HG02970 (cell line): Measurements from ENCODE around the gene MISP.
"Not testable (repeated sequence)": the region's sequence is repeated elsewhere in the genome, so short reads cannot be mapped to it uniquely, and the experiment has no call there.

Source experiments
- ATAC-seq: cut with Tn5 transposase; IDR thresholded peaks from one replicate; pipeline ENCODE4 v1.9.1; 2021; ENCODE audit warnings: mild to moderate bottlenecking, moderate library complexity, moderate number of reproducible peaks; ENCODE audit not compliant: unreplicated experiment, low FRiP score

MISP gene, protein sequence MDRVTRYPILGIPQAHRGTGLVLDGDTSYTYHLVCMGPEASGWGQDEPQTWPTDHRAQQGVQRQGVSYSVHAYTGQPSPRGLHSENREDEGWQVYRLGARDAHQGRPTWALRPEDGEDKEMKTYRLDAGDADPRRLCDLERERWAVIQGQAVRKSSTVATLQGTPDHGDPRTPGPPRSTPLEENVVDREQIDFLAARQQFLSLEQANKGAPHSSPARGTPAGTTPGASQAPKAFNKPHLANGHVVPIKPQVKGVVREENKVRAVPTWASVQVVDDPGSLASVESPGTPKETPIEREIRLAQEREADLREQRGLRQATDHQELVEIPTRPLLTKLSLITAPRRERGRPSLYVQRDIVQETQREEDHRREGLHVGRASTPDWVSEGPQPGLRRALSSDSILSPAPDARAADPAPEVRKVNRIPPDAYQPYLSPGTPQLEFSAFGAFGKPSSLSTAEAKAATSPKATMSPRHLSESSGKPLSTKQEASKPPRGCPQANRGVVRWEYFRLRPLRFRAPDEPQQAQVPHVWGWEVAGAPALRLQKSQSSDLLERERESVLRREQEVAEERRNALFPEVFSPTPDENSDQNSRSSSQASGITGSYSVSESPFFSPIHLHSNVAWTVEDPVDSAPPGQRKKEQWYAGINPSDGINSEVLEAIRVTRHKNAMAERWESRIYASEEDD

DNA sequence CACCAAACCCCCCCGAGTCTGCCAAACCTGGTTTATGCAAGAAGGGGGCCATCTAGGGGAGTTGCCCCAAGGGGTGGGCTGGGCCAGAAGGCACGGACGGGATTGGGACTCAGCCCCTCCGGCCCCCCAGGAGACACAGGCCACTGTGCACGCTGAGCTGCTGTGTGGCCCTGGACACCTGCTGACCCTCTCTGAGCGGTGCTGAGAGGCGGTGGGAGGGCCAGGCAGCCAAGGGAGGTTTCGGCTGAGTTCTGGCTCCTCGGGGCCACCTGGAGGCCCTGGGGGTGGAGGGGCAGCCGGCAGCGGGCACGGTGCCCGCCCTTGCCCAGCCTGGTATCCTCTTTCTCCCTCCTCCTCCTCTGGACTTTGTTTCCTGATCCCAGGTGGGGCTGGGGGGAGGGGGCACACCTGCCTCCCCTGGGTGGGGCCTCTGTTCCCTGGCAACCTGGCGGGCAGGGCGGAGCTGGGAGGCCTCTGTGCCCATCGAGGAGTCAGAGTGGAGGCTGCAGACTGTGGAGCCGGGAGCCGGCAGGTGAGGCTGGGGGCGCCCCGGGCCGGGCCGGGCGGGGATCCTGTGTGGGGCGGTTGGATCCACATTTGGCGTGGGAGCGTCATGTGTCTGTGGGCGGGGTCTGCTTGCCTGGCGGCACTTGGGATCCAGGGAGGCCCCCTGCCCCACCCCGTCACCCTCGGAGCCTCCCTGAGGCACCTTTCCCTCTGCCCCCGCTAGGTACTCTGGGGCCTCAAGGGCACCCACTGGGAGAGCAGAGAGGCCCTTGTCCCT lies at the start of gene MISP:
TSS of gene MISP (plus strand) at position 473 of the 784 bp plus-strand sequence. CDS start 5,835 bp downstream, outside the sequence.
- ATAC-seq: no peak

DNA sequence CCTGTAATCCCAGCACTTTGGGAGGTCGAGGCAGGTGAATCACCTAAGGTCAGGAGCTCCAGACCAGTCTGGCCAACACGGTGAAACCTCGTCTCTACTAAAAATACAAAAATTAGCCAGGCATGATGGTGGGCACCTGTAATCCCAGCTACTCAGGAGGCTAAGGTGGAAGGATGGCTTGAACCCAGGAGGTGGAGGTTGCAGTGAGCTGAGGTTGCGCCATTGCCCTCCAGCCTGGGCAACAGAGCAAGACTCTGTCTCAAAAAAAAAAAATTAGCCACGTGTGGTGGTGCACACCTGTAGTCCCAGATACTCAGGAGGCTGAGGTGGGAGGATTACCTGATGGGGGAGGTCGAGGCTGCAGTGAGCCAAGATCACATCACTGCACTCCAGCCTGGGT lies 48.1 kb upstream of the MISP start:
- not testable (repeated sequence) for ATAC-seq

DNA sequence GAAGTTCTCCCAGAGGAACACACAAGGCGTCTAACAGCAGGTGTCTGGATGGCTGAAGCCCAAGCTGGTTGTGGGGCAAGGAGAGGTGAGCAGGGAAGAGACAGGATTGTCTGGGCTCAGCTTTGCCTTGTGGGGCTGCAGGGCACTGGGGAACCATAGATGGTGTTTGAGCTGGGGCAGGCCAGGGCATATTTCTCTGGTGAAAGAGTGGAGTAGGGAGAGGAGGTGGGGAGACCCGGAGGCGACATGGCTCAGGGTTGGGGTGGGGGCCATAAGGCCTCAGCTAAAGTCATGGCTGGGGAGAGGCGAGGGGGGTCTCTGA lies 47.6 kb upstream of the MISP start:
- no peak for ATAC-seq

DNA sequence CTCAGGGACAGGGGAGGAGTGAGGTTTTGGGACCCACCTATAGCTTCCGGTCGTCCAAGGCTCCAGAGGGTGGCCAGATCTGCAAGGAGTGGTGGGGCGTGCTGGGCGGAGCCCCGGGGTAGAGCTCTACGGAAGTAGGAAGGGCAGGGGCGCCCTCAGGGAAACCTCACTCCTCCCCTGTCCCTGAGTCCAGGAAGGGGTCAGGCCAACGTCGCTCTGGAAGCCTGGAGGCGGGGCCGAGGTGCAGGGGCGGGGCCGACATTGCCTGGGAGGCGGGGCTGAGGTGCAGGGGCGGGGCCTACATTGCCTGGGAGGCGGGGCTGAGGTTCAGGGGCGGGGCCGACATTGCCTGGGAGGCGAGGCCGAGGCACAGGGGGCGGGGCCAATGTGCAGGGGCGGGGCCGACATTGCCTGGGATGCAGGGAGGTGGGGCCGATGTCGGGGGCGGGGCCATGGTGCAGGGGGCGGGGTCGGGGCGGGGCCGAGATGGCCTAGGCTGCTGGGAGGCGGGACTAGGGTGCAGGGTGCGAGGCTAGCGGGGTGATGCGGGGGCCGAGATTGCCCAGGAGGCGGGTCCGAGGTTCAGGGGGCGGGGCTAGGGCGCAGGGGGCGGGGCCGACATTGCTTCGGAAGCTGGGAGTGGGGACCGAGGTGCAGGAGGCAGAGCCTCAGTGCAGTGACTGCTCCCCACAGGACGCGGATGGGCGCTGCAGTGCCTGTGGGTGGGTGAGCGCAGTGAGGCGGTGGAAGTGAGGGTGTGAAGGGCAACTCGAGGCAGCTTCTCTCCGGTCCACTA lies 47.1 kb upstream of the MISP start:
- ATAC-seq: no peak

DNA sequence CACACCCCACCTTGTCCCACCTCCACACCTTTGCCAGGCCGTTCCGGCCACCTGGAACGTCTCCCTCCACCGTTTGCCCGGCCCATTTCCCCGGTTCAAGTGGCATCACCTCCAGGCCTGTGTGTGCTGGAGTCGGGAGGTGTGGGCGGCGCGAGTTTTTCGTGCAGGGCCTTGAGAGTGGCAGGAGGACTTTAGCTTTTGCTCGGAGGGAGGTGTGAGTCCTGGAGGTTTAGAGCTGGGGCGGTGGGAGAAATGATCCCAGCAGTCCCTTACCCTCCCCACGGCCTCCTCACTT lies 46.5 kb upstream of the MISP start:
- no peak for ATAC-seq

DNA sequence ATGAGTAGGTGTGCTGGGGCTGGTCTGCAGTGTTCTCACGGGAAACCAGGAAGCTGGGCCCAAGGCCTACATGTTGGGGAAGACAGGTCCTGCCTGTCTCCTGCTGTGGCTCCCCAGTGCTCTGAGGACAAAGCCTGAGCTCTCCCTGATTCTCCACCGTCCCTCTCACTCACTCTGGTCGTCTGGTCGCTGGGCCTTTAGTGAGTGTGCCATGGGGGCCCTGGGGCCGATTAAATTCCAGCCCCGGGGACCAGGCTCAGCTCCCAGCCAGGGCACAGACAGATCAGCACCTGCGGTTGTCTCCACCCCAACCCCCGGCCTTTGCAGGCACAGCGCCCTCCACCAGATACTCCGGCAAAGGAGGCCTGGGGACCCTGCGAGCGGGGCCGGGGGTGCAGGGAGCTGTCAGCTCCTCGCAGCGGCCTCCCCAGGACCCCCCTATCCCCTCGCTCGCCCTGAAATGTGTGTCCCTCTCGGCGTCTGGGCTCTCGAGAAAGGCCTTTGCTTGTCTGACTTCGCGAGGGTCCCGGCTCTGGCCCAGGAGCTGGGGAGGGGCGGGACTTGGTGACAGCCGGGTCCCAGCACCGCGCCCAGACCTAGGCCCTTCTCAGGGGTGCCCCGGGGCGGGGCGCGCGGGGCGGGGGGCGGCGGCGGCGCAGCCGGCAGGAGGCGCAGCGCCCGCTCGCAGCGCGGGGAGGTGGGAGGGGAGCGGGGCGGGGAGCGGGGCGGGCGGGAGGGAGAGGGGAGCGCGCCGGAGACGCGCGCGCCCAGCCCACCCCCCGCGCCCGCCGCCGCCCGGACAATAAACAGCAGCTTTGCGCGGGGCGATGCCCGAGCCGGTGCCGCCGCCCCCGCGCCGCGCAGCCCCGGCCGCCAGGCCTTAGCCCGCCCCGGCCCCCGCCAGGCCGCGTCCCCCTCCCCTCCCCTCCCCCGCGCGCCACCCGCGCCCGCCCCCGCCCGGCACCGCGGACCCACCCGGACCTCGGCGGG lies 42.5 kb upstream of the MISP start, which contains the start of gene PALM:
TSS of gene PALM (plus strand) at position 782 of the 990 bp plus-strand sequence. CDS start 212 bp downstream, outside the sequence.
- ATAC-seq: no peak

DNA sequence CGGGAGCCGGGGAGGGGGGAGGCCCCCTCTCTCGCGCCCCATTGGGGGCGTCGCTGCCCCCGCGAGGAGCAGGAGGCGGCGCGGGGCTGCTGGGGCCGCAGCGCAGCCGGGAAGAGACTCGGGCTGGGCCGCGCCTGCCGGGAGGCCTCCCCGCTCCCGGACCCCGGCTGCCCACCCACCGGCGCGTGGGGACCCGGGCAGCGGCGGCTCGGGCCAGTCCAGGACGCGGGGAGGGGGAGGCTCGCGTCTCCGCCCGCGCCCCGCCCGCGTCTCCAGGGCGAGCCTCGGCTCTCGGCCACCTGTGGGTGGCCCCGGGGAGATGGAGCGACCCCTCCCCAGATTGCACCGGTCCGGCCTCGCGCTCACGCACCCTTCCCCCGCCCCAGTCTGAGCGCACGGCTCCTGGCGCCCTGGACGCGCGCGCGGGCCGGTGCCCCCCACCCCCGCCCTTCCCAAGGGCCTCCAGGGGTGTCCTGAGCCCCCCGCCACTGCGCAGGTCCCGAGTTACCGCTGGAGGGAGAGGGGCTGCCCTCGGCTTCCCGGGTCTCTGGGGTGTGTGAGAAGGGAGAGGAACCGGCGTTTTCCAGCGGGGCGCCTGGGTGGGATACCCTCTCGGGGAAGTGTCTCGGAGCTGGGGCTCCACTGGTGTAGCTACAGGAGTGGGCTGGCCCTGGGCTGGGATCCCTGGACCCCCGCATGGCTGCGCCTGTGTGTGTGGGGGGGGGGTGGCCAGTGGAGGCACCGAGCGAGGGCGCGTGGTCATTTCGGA lies 41.5 kb upstream of the MISP start:
- no peak for ATAC-seq

DNA sequence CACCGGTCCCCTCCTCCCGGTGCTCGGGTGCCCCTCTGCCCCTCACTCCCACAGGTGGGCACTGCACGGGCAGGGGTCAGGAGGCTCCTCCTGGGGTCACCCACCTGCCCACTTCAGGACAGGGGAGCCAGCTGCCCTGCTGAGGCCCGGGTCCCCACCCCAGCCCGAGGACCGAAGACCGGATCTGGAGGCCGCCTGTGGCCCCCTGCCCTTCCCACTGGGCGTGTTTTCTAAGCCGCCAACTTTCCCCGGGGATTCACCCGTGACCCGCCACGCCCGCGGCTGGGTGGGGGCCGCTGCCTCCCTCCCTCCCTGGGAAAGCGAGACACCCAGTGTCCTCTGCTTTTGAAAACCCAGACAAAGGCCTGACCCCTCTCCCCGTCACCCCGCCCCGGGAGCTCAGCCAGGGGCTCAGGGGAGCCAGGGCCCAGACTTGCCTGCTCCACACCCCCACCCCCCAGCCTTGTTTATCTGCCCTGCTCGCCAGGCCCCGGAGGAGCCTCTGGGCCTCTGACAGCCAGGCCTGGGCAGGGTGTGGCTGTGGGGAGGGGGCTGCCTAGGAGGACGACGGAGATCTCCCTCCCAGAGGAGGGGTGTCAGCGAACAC lies 40.8 kb upstream of the MISP start:
- no peak for ATAC-seq

DNA sequence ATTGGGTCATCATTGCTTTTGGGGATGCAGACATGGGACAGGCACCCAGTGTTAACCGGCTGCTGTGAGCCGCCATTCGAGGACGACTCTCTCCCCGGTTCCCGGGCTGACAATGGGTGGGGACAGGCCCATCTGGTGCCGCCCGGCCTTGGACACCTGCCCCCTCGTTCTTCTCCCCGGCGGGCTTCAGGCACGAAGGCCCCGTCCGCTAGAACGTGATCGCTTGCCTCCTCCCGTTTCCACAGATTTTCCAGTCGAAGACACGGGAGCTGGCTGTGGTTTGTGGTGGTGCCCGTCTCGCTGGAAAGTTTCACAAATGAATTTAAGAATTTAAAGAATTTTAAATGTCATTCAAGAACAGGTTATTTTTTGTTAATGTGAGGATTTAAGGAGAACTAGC lies 40.1 kb upstream of the MISP start:
- ATAC-seq: no peak

DNA sequence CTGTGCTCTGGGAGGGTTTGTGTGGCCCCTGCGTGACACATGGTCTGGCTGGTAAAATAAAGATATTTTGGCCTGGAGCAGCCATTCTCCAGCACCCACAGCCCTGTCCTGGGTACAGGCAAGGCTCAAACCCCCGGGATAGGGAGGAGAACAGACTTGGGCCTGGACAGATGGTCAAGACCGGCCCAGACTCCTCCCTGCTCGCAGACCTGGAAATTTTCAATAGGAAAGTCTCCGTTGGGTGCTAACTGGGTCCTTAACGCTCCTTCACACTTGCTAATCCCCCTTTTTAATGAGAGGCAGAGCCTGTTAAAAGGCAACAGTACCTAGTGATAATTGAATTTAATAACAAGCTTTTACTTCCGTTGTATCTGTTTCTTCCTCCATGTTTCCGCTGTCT lies 39.7 kb upstream of the MISP start:
- ATAC-seq: no peak

DNA sequence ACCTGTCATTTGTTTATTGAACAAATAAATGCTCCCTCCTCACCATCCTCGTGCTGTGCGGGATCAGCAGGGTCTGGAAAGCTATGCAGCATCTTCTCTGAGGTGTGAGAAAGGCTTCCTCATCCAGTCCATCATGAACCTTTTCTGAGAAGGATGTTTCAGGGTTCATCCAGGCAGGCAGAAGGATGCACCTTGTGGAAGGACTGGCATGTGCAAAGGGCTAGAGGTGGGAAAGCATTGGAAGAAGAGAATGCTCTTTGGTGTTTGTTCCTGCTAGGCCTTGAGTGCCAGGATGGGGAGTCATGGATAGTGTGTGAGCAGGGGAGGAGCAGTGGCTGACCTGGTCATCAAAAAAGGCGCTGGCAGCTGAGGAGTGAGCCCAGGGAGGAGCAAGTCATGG lies 35.6 kb upstream of the MISP start:
- no peak for ATAC-seq

DNA sequence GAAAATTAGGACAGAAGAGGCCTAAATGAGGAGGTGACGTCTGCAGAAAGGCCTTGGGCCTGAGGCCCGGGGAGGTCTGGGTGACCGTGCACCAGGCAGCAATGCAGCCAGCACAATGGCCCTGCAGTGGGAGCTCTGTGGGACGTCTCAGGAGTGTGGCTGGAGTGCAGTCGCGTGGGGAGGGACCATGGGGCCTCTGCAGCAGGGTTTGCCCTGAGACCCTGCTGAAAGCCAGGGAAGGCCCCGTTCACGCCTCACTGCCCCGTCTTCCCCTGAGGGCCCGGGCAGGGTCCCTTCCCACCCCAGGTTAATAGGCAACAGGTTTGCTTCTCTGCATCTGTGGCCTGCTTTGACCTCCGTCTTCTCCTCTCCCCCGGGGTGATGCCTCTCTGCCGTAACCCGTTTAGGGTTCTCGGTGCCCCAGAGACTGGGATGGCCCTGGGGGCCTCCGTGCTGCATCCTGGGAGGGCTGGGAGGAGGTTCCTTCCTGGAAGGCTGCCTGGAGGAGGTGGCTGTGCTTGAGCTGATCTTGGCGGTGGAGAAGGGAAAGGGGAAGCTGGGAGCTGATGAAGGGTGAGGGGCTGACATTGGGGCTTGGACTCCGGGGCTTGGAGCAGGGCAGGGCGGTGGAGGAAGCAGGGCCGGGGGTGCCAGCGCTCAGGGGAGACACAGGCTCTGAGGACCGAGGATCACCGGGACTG lies 32.5 kb upstream of the MISP start:
- no peak for ATAC-seq

DNA sequence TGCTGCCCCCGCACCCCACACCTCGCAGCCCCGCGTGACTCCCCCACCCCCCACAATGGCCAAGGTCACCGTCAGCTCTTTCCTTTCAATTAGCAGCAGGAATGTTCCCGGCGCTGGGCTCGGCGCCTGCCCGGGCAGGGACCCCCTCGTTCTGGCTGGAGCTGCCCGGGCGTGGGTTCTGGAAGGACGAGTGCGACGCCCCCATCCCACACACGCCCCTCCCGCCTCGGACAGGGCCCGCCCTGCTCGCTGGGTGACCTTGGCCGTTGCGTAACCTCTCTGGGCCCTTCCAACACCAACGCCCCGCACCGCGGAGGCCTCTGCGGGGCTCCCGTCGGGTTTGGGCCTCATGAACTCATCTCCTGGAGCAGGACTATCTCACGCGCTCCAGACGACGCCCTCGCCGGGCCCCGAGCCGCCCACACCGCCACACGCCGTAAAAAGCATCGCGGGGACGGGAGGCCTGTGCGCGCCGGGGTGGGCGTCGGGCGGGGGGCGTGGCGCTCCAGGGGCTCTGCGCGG lies 31.9 kb upstream of the MISP start:
- no peak for ATAC-seq

DNA sequence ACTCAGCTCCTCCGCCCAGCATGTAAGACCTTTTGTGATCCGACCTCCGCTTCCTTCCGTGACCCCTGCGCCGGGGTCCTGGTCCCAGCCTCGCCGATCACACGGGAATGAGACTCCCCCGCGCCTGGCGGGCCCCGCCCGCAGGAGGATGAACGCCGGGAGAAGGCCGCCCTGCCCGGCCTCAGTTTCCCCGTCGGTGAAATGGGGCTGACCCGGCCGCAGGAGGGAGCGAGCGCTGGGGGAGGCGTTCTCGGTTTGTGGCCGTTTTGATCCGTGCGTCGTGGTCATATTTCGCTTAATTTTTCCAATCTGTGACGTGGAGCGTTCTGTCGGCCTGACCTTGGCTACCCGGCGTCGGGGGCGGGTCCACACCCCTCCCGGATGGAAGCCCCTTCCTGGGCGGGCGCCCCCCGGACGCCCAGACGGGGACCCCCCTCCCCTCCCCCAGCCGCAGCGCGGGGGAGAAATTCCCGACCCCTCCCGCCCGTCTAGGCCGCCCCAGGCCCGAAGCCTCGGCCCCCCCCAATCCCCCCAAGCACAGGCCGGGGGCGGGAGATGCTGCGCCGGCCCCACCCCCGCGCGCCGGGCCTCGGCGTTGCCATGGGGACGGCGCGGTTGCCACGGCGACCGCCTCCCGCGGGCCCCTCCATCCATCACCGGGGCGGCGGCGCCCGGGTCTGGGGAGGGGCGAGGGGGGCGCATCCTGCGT lies 31.1 kb upstream of the MISP start:
- ATAC-seq: no peak

DNA sequence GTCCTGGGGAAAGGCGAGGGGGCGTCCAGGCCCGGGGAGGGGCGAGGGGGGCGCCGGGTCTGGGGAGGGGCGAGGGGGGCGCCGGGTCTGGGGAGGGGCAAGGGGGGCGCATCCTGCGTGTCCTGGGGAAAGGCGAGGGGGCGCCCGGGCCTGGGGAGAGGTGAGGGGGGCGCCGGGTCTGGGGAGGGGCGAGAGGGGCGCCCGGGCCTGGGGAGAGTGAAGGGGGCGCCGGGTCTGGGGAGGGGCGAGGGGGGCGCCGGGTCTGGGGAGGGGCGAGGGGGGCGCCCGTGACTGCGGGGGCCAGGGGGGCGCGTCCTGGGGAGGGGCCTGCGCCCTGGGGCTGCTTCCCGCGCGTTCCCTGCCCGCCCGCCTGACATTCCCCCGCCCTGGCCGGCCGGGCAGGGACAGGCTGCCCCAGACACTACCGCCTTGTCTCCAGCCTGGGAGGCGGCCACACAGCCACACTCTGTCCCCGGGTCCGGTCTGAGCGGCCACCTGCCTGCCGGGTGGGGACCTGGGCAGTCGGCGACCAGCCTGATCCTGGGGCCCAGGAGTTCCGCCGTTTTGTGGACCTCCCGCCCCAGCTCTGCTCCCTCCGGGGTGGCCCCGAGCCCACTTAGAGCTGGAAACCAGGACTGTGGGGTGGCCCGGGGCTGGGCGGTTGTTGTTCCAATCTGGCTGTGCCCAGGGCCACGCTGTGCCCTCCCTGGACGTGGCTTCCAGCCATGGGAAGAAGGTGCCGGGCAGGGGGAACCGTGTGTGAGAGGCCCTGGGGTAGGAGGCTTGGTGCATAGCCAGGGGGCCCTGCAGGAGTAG lies 30.4 kb upstream of the MISP start:
- no peak for ATAC-seq

DNA sequence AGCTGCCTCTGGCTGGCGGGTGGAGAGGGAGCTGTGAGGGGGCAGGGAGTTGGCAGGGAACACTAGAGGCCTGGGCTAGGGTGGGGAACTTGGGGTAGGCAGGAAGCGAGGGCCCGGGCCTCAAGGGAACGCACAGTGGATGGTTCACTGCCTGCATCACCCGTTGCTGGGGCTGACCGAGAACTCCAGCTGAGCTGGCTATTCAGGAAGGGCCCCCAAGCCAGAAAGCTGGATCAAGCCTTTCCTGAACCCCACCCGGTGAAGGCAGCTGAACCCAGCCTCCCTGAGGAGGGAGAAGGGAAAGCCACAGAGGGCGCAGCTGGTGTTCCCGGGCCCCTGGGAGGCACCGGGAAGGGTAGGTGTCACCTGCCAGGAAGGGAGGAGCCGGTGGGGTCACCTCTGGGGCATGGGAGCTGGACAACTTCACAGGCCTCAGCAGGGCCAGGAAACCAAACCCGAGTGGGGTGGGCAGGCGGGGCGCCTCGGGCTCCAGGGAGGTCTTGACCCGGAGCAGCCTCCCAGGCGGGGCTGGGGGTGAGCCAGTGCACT lies 28.3 kb upstream of the MISP start:
- no peak for ATAC-seq
